Calu3 (cell line): ENCODE measurements around the gene DLG2. TPM values are rescaled to one million over a fixed set of nuclear protein-coding genes. Genes with fewer than 3 reads are reported as not detected.

Experiments used
- BruUV-seq: library from RNA; stranded (reverse); fragments of 400-500 nt; replicated peaks from 2 replicates; lab custom pipeline; 2021; lab: Mats Ljungman, UMichigan
- CTCF ChIA-PET: fragments of 300-600 bp; sonication (Branson Sonifier 250); formaldehyde crosslinking; loops from one replicate; lab custom pipeline; 2022; ENCODE audit warnings: antibody characterized with exemption; lab: Charles Lee
- DNase-seq: peaks from one replicate; pipeline ENCODE4 v3.0.0; 2022
- H3K27ac Mint-ChIP-seq: one replicate; pipeline ENCODE4 v1.8.0; 2022; ENCODE audit warnings: mixed read lengths; ENCODE audit not compliant: unreplicated experiment
- H3K27me3 Mint-ChIP-seq: one replicate; pipeline ENCODE4 v1.8.0; 2022; ENCODE audit warnings: mixed read lengths; ENCODE audit not compliant: unreplicated experiment
- H3K36me3 Mint-ChIP-seq: one replicate; pipeline ENCODE4 v1.8.0; 2022; ENCODE audit warnings: mild to moderate bottlenecking, moderate library complexity, mixed read lengths; ENCODE audit not compliant: insufficient read depth, unreplicated experiment
- H3K4me1 Mint-ChIP-seq: one replicate; pipeline ENCODE4 v1.8.0; 2022; ENCODE audit warnings: mild to moderate bottlenecking, low read depth, mixed read lengths; ENCODE audit not compliant: unreplicated experiment
- H3K4me3 Mint-ChIP-seq: one replicate; pipeline ENCODE4 v1.8.0; 2022; ENCODE audit warnings: mild to moderate bottlenecking, low read depth, moderate library complexity, mixed read lengths; ENCODE audit not compliant: unreplicated experiment
- H3K9me3 Mint-ChIP-seq: one replicate; pipeline ENCODE4 v1.8.0; 2022; ENCODE audit warnings: low read depth, mixed read lengths; ENCODE audit not compliant: unreplicated experiment
- CTCF ChIP-seq: fragments of 200-600 bp; IDR thresholded peaks from one replicate; pipeline ENCODE4 v1.8.0; 2022; ENCODE audit warnings: antibody characterized with exemption; ENCODE audit not compliant: unreplicated experiment
- intact Hi-C: fragments of 100-400 bp; cut with micrococcal nuclease; formaldehyde crosslinking; loops from one replicate; pipeline ENCODE4 v1.10.0; 2022; ENCODE audit not compliant: unreplicated experiment
- total RNA-seq: library from RNA; stranded (reverse); gene quantifications from 2 replicates; pipeline ENCODE4 v1.2.3, GENCODE V29; 2022

The DLG2 gene
- total RNA-seq, 1 experiment from 2014 or later = 0.71 TPM

GRCh38 chr11:83671289-83671688 lies 1955.9 kb downstream of the DLG2 start:
- no TSS peak for BruUV-seq
- no peaks in the 10 kb centered on the region for H3K9me3 Mint-ChIP-seq
- TF ChIP-seq CTCF = no peak
- no peak for DNase-seq
- CTCF ChIA-PET = interaction anchor here (1.1 kb wide), 1 partner anchor 378 kb away, joined by 4 read pairs; no protein-coding TSS in a partner anchor
- H3K27ac Mint-ChIP-seq = no peak overlapping the region
- intact Hi-C loops = no loop called here
- no peak overlapping the region for H3K4me3 Mint-ChIP-seq
- no peaks in the 10 kb centered on the region for H3K27me3 Mint-ChIP-seq
- no peaks in the 10 kb centered on the region for H3K36me3 Mint-ChIP-seq
- H3K4me1 Mint-ChIP-seq = no peaks in the 10 kb centered on the region

DNA sequence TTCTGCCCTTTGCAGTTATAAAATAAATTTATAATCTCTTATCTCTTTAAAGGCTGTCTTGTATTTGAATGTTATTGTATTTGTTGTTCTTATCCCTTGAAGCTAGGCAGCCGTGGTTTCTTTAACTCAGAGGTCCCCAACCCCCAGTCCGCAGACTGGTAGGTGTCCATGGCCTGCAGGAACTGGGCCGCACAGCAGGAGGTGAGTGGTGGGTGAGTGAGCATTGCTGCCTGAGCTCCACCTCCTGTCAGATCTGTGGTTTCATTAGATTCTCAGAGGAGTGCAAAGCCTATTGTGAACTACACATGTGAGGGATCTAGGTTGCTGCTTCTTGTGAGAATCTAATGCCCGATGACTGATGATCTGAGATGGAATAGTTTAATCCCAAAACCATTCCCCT lies 1961.0 kb downstream of the DLG2 start:
- H3K4me1 Mint-ChIP-seq = no peaks in the 10 kb centered on the region
- no TSS peak for BruUV-seq
- H3K4me3 Mint-ChIP-seq = no peak overlapping the region
- H3K27ac Mint-ChIP-seq = no peak overlapping the region
- no peak for TF ChIP-seq CTCF
- no peaks in the 10 kb centered on the region for H3K27me3 Mint-ChIP-seq
- intact Hi-C loops = no loop called here
- CTCF ChIA-PET = no interaction called here
- DNase-seq = no peak
- H3K9me3 Mint-ChIP-seq = no peaks in the 10 kb centered on the region
- H3K36me3 Mint-ChIP-seq = no peaks in the 10 kb centered on the region

- Mint-ChIP-seq H3K4me1 (no peaks in the 10 kb centered on the region), H3K36me3 (no peaks in the 10 kb centered on the region), H3K27me3 (no peaks in the 10 kb centered on the region), H3K9me3 (no peaks in the 10 kb centered on the region), H3K4me3 (no peak overlapping the region), H3K27ac (no peak overlapping the region)
- intact Hi-C loops = no loop called here
- CTCF ChIA-PET = no interaction called here
- no TSS peak for BruUV-seq
- TF ChIP-seq CTCF = no peak
- DNase-seq = no peak
Observed at GRCh38 chr11:83663988-83664387, 1963.2 kb downstream of the DLG2 start.

GRCh38 chr11:83663446-83663845 lies 1963.7 kb downstream of the DLG2 start:
- H3K27me3 Mint-ChIP-seq = no peaks in the 10 kb centered on the region
- DNase-seq = no peak
- no peaks in the 10 kb centered on the region for H3K9me3 Mint-ChIP-seq
- BruUV-seq = no TSS peak
- H3K4me1 Mint-ChIP-seq = no peaks in the 10 kb centered on the region
- H3K27ac Mint-ChIP-seq = no peak overlapping the region
- no peak overlapping the region for H3K4me3 Mint-ChIP-seq
- H3K36me3 Mint-ChIP-seq = no peaks in the 10 kb centered on the region
- CTCF ChIA-PET = no interaction called here
- TF ChIP-seq CTCF = no peak
- intact Hi-C loops = no loop called here
